ENCODE results near the gene PLEKHH3. TPM values are rescaled to one million over a fixed set of nuclear protein-coding genes. Genes with fewer than 3 reads are reported as not detected.

The PLEKHH3 gene
- total and polyA plus RNA-seq, 7 experiments from 2014 or later: 0.89 to 1.6 (median 1.1) TPM; not detected in 4

DNA sequence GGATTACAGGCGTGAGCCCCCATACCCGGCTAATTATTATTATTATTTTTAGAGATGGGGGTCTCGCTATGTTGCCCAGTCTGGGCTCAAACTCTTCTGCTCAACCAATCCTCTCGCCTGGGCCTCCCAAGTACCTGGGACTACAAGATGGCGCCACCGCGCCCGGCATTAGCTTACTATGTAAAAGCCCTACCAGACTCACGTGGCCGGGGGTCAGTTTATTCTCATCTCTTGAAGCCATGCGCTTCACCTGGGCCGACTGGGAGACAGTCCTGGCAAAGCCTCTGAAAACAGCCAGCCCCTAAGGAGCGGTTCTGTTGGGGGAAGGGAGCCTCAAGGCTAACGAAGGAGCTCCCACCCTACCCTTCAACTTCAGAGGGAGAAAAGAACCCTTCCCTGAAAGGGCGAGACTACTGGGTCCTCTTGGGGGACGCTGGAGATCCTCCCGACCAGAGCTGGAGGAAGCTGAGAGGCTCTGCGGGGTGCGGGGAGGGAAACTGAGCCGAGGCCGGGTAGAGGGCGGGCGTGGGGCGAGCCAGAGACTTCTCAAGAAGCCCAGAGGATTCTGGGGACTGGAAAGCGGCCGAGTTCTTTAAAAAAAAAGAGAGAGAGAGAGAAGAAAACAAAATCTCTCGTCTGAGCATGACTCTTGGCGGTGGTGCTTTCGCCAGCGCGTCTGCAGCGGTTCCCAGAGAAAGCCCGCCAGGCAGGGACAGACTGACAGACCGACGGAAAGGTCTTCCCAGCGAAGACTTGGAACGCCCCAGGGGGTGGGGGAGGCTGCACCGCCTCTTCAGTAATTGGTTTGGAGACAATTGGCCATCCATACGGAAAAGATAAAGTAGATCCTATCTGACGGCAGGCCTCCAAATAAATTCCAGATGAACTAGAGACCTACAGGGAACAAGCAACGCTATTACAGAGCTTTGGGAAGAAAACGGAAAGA, 23.3 kb downstream of the PLEKHH3 start:
- H3K36me3 ChIP-seq (ENCODE audit: control insufficient read depth in 2 of 3, insufficient read depth in 3 of 3, low read length in 3 of 3): no peaks in the 10 kb centered on the region
- ATAC-seq (no peak), DNase-seq (no peak)
- no peaks in the 10 kb centered on the region for H3K9me3 Mint-ChIP-seq
- H3K4me1 ChIP-seq (ENCODE audit: control insufficient read depth in 2 of 2, insufficient read depth in 2 of 2, low read length in 2 of 2): no peaks in the 10 kb centered on the region
- peak overlapping the region in 1 of 10 donors; percentile 59 for H3K4me3 Mint-ChIP-seq
- no peak overlapping the region for H3K4me3 ChIP-seq (ENCODE audit: low read length)
- H3K27ac Mint-ChIP-seq: no peak overlapping the region
- POLR2A ChIA-PET: interaction anchor here (0.5 kb wide), 1 partner anchor 76 kb away, joined by 3 read pairs; no protein-coding TSS in a partner anchor
- intact Hi-C loops (cut with micrococcal nuclease): no loop called here
- H3K36me3 Mint-ChIP-seq: peaks cover 0 to 4% (median 0%) of the 10 kb centered on the region in 5 donors
- no peaks in the 10 kb centered on the region for H3K27me3 ChIP-seq (ENCODE audit: control insufficient read depth in 2 of 2, insufficient read depth in 2 of 2, low read length in 2 of 2)
- H3K27me3 Mint-ChIP-seq: peaks cover 11 to 23% (median 18%) of the 10 kb centered on the region in 5 donors
- peaks cover 5 to 15% (median 10%) of the 10 kb centered on the region in 7 donors for H3K4me1 Mint-ChIP-seq
- H3K27ac ChIP-seq (ENCODE audit: low read depth, low read length): no peak overlapping the region
- no peaks in the 10 kb centered on the region for H3K9me3 ChIP-seq (ENCODE audit: control insufficient read depth in 2 of 3, low read length in 3 of 3)
- CTCF ChIA-PET: interaction anchor here (0.7 kb wide), 1 partner anchor 75 kb away, joined by 3 read pairs; no protein-coding TSS in a partner anchor

DNA sequence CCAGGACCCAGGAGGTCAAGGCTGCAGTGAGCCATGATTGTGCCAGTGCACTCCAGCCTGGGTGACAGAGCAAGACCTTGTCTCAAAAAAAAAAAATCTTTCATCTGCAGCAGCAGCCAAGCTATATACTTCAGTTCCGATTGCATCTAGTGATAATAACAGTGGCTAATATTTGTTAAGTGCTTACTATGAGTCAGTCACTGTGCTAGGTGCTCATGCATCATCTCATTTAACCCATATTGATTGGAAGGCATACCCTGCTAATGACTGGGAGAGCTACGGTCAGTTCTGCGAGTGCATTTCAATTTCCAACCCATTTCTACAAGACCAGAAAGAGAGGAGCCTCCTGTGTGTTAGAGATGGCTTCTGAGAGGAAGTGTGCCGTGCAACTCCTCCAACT, 25.4 kb downstream of the PLEKHH3 start:
- Histone ChIP-seq H3K36me3 (ENCODE audit: control insufficient read depth in 2 of 3, insufficient read depth in 3 of 3, low read length in 3 of 3) (no peaks in the 10 kb centered on the region), H3K27ac (ENCODE audit: low read depth, low read length) (no peak overlapping the region), H3K4me1 (ENCODE audit: control insufficient read depth in 2 of 2, insufficient read depth in 2 of 2, low read length in 2 of 2) (no peaks in the 10 kb centered on the region), H3K27me3 (ENCODE audit: control insufficient read depth in 2 of 2, insufficient read depth in 2 of 2, low read length in 2 of 2) (no peaks in the 10 kb centered on the region), H3K9me3 (ENCODE audit: control insufficient read depth in 2 of 3, low read length in 3 of 3) (no peaks in the 10 kb centered on the region), H3K4me3 (ENCODE audit: low read length) (no peak overlapping the region)
- Mint-ChIP-seq H3K4me1 (peaks cover 0 to 13% (median 5%) of the 10 kb centered on the region in 7 donors), H3K36me3 (no peaks in the 10 kb centered on the region), H3K27ac (no peak overlapping the region), H3K27me3 (peaks cover 11 to 24% (median 18%) of the 10 kb centered on the region in 5 donors), H3K4me3 (no peak overlapping the region), H3K9me3 (no peaks in the 10 kb centered on the region)
- DNase-seq (no peak), ATAC-seq (no peak)
- CTCF ChIA-PET: no interaction called here
- intact Hi-C loops (cut with micrococcal nuclease): no loop called here
- POLR2A ChIA-PET: no interaction called here

DNA sequence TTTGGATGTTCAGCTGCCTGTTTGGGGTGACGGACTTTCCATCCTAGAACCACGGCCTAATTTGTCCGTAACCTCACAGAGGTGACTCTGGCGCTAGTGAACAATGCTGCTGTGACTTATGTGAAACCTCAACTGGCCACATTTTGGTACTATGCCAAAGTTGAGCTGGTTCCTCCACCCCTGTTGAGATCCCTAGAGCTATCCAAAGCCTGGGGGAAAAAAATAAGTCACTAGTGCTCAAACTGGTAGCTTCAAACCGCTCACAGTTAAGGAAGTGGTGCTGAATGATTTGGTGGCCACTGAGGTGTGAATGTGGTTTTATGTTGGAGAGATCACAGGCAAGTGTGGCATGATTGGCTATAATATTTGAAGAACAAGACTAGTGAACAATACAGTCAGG, 29.0 kb downstream of the PLEKHH3 start:
- H3K36me3 Mint-ChIP-seq: no peaks in the 10 kb centered on the region
- no peak overlapping the region for H3K27ac Mint-ChIP-seq
- ChIA-PET CTCF (interaction anchor here (1.5 kb wide), 1 partner anchor 70 kb away, joined by 4 read pairs; the partner anchor contains the start of gene PSMC3IP), POLR2A (interaction anchor here (0.6 kb wide), 2 partner anchors 27 to 1959 kb away, joined by 3 to 4 read pairs; no protein-coding TSS in a partner anchor)
- no peak overlapping the region for H3K27ac ChIP-seq (ENCODE audit: low read depth, low read length)
- H3K4me3 Mint-ChIP-seq: no peak overlapping the region
- DNase-seq (no peak), ATAC-seq (no peak)
- H3K9me3 ChIP-seq (ENCODE audit: control insufficient read depth in 2 of 3, low read length in 3 of 3): no peaks in the 10 kb centered on the region
- H3K36me3 ChIP-seq (ENCODE audit: control insufficient read depth in 2 of 3, insufficient read depth in 3 of 3, low read length in 3 of 3): no peaks in the 10 kb centered on the region
- H3K4me3 ChIP-seq (ENCODE audit: low read length): no peak overlapping the region
- H3K4me1 Mint-ChIP-seq: peaks cover 0 to 4% (median 0%) of the 10 kb centered on the region in 7 donors
- no peaks in the 10 kb centered on the region for H3K27me3 ChIP-seq (ENCODE audit: control insufficient read depth in 2 of 2, insufficient read depth in 2 of 2, low read length in 2 of 2)
- no peaks in the 10 kb centered on the region for H3K4me1 ChIP-seq (ENCODE audit: control insufficient read depth in 2 of 2, insufficient read depth in 2 of 2, low read length in 2 of 2)
- H3K9me3 Mint-ChIP-seq: peaks cover 0 to under 1% (median 0%) of the 10 kb centered on the region in 11 donors
- intact Hi-C loops (cut with micrococcal nuclease): no loop called here
- peaks cover 0 to 9% (median 5%) of the 10 kb centered on the region in 5 donors for H3K27me3 Mint-ChIP-seq

DNA sequence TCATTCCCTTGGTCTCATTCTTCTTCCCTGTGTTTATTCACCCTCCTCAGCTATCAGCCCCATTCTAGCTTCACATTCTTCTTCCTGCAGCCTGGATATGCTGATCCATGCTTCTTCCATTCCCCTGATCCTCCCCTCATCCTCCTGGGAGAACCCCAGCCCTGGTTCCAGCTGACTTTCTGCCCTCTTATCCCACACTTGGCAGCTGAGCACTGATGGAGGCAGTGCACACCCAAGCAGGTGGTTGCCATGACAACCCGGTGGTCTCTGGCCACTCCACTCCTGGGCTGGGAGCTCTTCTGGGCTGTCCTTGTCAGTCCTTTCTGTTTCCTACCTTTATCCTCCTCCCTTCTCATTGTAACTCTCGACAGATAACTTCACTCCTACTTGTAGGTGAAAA, 34.5 kb downstream of the PLEKHH3 start:
- Histone ChIP-seq H3K9me3 (ENCODE audit: control insufficient read depth in 2 of 3, low read length in 3 of 3) (no peaks in the 10 kb centered on the region), H3K4me1 (ENCODE audit: control insufficient read depth in 2 of 2, insufficient read depth in 2 of 2, low read length in 2 of 2) (no peaks in the 10 kb centered on the region), H3K4me3 (ENCODE audit: low read length) (no peak overlapping the region), H3K27ac (ENCODE audit: low read depth, low read length) (no peak overlapping the region), H3K27me3 (ENCODE audit: control insufficient read depth in 2 of 2, insufficient read depth in 2 of 2, low read length in 2 of 2) (no peaks in the 10 kb centered on the region), H3K36me3 (ENCODE audit: control insufficient read depth in 2 of 3, insufficient read depth in 3 of 3, low read length in 3 of 3) (no peaks in the 10 kb centered on the region)
- Mint-ChIP-seq H3K27ac (peak overlapping the region in 2 of 9 donors; percentile 13 to 67), H3K36me3 (no peaks in the 10 kb centered on the region), H3K27me3 (peaks cover 0 to 19% (median 11%) of the 10 kb centered on the region in 5 donors), H3K4me3 (no peak overlapping the region), H3K4me1 (peaks cover 0 to 7% (median 0%) of the 10 kb centered on the region in 7 donors), H3K9me3 (peaks cover 0 to 4% (median 0%) of the 10 kb centered on the region in 11 donors)
- ChIA-PET POLR2A (no interaction called here), CTCF (no interaction called here)
- ATAC-seq (no peak), DNase-seq (no peak)
- intact Hi-C loops (cut with micrococcal nuclease): no loop called here

DNA sequence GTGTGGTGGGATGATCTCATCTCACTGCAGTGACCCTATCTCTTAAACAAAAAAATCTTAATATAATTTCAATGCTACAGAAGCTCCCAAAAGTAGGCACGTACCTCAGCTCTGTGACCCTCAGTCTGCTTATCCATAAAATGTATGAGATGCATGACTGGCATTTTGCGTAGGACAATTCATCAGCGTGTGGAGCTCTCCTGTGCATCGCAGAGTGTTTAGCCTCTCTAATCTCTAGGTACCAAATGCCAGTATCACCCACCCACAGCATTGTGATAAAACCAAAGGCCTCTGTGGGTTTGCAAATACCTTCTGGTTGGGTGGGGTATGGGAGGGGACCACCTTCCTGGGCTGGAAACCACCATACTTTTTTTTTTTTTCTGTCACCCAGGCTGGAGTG, 36.7 kb downstream of the PLEKHH3 start:
- H3K9me3 Mint-ChIP-seq: peaks cover 0 to 4% (median 0%) of the 10 kb centered on the region in 11 donors

DNA sequence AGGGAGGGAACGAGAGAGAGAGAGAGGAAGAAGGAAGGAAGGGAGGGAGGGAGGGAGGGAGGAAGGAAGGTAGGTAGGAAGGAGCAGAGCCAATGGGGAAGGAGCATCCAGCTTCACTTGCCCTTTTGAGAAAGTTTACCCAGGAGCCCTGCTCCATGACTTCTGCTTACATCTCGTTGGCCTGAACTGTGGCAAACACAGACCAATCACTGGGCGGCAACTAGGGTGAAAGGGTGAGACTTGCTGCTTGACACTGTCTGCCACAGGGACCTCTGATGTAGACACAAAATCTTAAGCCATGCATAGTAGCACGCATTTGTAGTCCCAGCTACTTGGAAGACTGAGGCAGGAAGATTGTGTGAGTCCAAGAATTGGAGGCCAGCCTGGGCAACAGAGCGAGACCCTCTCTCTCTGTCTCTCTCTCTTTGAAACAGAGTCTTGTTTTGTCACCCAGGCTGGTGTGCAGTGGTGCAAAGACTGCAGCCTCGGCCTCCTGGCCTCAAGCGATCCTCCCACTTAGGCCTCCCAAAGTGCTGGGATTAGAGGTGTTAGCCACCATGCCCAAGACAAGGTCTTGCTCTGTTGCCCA, 37.2 kb downstream of the PLEKHH3 start:
- POLR2A ChIA-PET: no interaction called here
- peaks cover 0 to 4% (median 0%) of the 10 kb centered on the region in 11 donors for H3K9me3 Mint-ChIP-seq

More for the DNA sequence above, 36.7 kb downstream of the PLEKHH3 start:
- POLR2A ChIA-PET: no interaction called here
- Mint-ChIP-seq H3K4me1 (peaks cover 0 to 7% (median 0%) of the 10 kb centered on the region in 7 donors), H3K4me3 (no peak overlapping the region), H3K27ac (no peak overlapping the region), H3K27me3 (peaks cover 0 to 16% (median 11%) of the 10 kb centered on the region in 5 donors), H3K36me3 (no peaks in the 10 kb centered on the region)
- Histone ChIP-seq H3K36me3 (ENCODE audit: control insufficient read depth in 2 of 3, insufficient read depth in 3 of 3, low read length in 3 of 3) (no peaks in the 10 kb centered on the region), H3K27ac (ENCODE audit: low read depth, low read length) (no peak overlapping the region), H3K27me3 (ENCODE audit: control insufficient read depth in 2 of 2, insufficient read depth in 2 of 2, low read length in 2 of 2) (no peaks in the 10 kb centered on the region), H3K4me3 (ENCODE audit: low read length) (no peak overlapping the region), H3K4me1 (ENCODE audit: control insufficient read depth in 2 of 2, insufficient read depth in 2 of 2, low read length in 2 of 2) (no peaks in the 10 kb centered on the region), H3K9me3 (ENCODE audit: control insufficient read depth in 2 of 3, low read length in 3 of 3) (no peaks in the 10 kb centered on the region)
- DNase-seq: no peak
- intact Hi-C loops (cut with micrococcal nuclease): no loop called here
- CTCF ChIA-PET: no interaction called here
- no peak for ATAC-seq

More for the DNA sequence above, 37.2 kb downstream of the PLEKHH3 start:
- CTCF ChIA-PET: no interaction called here
- Mint-ChIP-seq H3K4me1 (peaks cover 0 to 7% (median 0%) of the 10 kb centered on the region in 7 donors), H3K36me3 (no peaks in the 10 kb centered on the region), H3K4me3 (no peak overlapping the region), H3K27me3 (peaks cover 0 to 16% (median 11%) of the 10 kb centered on the region in 5 donors), H3K27ac (no peak overlapping the region)
- H3K27ac ChIP-seq (ENCODE audit: low read depth, low read length): no peak overlapping the region
- intact Hi-C loops (cut with micrococcal nuclease): no loop called here
- no peak for DNase-seq
- no peak for ATAC-seq
- no peak overlapping the region for H3K4me3 ChIP-seq (ENCODE audit: low read length)
- H3K27me3 ChIP-seq (ENCODE audit: control insufficient read depth in 2 of 2, insufficient read depth in 2 of 2, low read length in 2 of 2): no peaks in the 10 kb centered on the region
- H3K4me1 ChIP-seq (ENCODE audit: control insufficient read depth in 2 of 2, insufficient read depth in 2 of 2, low read length in 2 of 2): no peaks in the 10 kb centered on the region
- H3K36me3 ChIP-seq (ENCODE audit: control insufficient read depth in 2 of 3, insufficient read depth in 3 of 3, low read length in 3 of 3): no peaks in the 10 kb centered on the region
- H3K9me3 ChIP-seq (ENCODE audit: control insufficient read depth in 2 of 3, low read length in 3 of 3): no peaks in the 10 kb centered on the region
